ENCODE data around the gene SEL1L3.

GRCh38 chr4:25883565-25883964 lies 20.8 kb upstream of the SEL1L3 start:
- no peak for TF ChIP-seq POLR2A (IDR thresholded peaks at IDR 0.05)
- TF ChIP-seq CTCF (IDR thresholded peaks at IDR 0.05), result no peak
